Memory B cell (primary cell): ENCODE results near the gene AUNIP.

ENCODE experiments used
- ATAC-seq: fragments of 150-1000 bp; cut with Tn5 transposase; 2 replicates; pipeline ENCODE4 v1.10.0; 2021; ENCODE audit warnings: low read depth, mild to moderate bottlenecking, moderate library complexity
- DNase-seq, 2 donors: peaks; one replicate each; pipeline ENCODE4 v3.0.0; 2022; ENCODE audit warnings: low spot score in 2 of 2
- H3K27ac Mint-ChIP-seq: one replicate; pipeline ENCODE4 v1.8.0; 2022; ENCODE audit warnings: mild to moderate bottlenecking, moderate library complexity, mixed read lengths
- H3K27me3 Mint-ChIP-seq: one replicate; pipeline ENCODE4 v1.8.0; 2022; ENCODE audit warnings: mixed read lengths
- H3K36me3 Mint-ChIP-seq: one replicate; pipeline ENCODE4 v1.8.0; 2022; ENCODE audit warnings: mild to moderate bottlenecking, mixed read lengths
- H3K4me1 Mint-ChIP-seq: one replicate; pipeline ENCODE4 v1.8.0; 2022; ENCODE audit warnings: mixed read lengths
- H3K4me3 Mint-ChIP-seq: one replicate; pipeline ENCODE4 v1.8.0; 2022; ENCODE audit warnings: mild to moderate bottlenecking, moderate library complexity, mixed read lengths
- H3K9me3 Mint-ChIP-seq: one replicate; pipeline ENCODE4 v1.8.0; 2022; ENCODE audit warnings: mixed read lengths

AUNIP gene

DNA sequence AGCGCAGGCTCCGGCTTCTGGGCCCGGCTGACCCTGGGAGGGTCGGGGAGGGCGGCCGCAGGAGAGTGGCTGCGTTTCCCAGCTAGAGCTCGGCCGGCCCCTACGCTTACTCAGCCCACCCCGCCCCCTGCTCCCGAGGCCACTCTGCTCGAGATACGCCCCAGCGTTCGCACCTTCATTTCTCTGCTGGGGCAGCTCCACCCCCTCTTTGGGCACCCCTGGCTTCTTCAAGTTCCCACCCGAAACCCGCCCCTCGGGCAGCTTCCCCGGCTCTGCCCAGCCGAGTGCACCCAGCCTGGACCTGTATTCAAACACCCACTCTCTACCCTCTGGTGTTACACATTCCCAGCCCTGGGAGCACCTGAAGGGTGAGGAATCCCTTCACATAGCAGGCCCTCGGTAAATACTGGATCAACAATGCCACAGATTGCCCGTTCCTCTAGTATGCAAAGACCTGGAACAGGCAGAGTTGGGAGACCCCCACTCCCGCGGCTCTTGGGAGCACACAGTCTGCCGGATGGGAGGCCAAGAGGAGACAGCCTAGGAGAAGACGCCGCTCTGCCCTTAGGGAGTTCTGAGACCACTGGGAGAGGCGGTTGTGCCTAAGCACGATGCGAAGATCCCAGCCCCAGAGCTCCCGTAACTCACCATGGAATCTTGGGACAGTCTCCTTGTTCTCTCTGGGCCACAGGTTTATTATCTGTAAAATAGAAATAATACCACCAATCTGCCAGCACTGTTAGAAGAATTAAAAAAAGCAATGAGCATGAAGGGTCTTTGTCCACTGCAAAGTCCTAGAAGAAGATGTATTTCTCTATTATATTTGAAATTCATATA lies 16.8 kb upstream of the AUNIP start:
- H3K4me1 Mint-ChIP-seq = peaks cover 21% of the 10 kb centered on the region
- peak overlapping the region; percentile 65 for H3K27ac Mint-ChIP-seq
- ATAC-seq (peak; percentile 14), DNase-seq (no peak)
- H3K36me3 Mint-ChIP-seq = no peaks in the 10 kb centered on the region
- H3K4me3 Mint-ChIP-seq = peak overlapping the region; percentile 84
- H3K27me3 Mint-ChIP-seq = no peaks in the 10 kb centered on the region
- no peaks in the 10 kb centered on the region for H3K9me3 Mint-ChIP-seq

DNA sequence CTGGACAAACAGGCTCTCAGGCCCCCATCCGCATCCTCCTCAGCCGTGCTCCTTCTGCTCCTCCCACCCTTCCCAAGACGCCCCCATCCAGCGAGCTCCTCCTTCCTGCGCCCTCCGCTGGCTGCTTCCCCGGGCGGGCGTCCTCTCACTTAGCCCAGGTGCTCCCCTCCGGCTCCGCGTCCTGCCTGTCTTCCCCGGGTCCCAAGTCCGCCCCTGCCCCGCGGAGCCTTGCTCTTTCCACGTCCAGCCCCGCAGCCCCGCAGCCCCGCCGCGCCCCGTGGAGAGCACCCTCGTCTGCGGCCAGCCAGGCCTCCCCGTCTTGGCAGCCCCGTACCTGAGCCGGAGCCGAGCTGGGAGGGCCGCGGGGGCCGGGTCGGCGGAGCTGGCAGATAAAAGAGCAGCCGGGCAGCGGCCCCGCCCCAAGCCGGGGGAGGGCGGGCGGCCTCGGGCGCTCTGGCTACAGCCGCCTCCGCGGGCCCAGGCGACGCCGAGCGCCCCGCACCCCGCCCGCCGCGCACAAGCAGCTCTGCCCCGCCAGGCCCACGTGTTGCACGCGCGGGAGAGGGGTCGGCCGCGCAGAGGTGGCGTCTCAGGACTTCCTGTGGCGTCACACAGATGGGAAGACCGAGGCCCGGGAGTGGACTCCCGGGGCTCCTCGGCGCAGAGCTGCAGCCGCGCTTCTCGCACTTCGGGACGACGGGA lies 16.0 kb upstream of the AUNIP start, which contains the start of gene PAQR7:
Gene PAQR7 (minus strand): TSS at position 555 of the 702 bp plus-strand sequence. CDS start 11,869 bp downstream, outside the sequence.
- no peaks in the 10 kb centered on the region for H3K9me3 Mint-ChIP-seq
- ATAC-seq (peak; percentile 79), DNase-seq (peak; percentile 32 to 64)
- H3K4me3 Mint-ChIP-seq = peak within 1 kb of the TSS; percentile 88
- H3K27me3 Mint-ChIP-seq = no peaks in the 10 kb centered on the region
- H3K27ac Mint-ChIP-seq = peak within 1 kb of the TSS; percentile 73
- H3K4me1 Mint-ChIP-seq = peaks cover 24% of the 10 kb centered on the region
- H3K36me3 Mint-ChIP-seq = no peaks in the 10 kb centered on the region

DNA sequence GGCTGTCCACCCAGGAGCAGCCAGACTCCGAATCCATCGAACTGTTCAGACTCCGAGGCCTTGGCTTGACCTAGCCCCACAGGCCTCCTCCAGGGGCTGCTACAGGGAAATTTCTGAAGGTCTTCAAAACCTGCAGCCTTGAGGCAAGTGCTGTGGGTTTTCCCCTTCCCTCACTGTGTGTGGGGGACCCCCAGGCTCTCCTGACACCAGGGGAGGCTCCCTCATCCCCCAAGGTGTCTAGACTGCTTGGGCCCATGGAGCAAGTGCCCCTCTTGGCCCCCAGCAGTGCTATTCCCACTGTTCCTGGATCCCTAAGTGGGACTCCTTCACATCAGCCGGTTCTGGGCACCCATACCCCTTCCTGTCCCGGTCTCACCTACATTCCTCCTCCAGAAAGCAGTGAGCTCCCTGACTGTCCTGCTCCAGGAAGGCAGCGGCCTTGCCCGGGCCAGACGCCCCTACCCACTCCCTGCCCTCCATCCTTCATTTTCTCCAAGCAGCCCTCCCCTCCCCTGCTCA lies 15.4 kb upstream of the AUNIP start:
- Mint-ChIP-seq H3K36me3 (no peaks in the 10 kb centered on the region), H3K9me3 (no peaks in the 10 kb centered on the region), H3K27ac (peak overlapping the region; percentile 73), H3K27me3 (no peaks in the 10 kb centered on the region), H3K4me3 (peak overlapping the region; percentile 88), H3K4me1 (peaks cover 24% of the 10 kb centered on the region)
- no peak for DNase-seq
- ATAC-seq = no peak

DNA sequence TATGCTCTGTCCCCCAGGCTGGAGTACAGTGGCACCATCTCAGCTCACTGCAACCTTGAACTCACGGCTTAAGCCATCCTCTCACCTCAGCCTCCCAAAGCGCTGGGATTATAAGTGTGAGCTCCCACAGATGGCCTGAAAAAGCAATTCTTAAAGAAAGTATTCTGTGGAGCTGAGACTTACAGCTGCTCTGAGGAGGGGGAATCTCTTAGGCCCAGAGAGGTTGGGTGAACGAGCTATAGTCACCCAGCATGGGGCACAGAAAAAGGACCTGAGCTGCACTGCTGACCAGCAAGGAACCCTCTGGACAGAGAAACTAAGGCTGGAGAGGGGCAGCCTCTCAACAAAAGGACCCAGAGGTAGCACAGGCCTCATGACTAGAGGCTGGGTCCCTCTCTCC lies 15.0 kb upstream of the AUNIP start:
- Mint-ChIP-seq H3K27ac (no peak overlapping the region), H3K4me1 (peaks cover 24% of the 10 kb centered on the region), H3K9me3 (no peaks in the 10 kb centered on the region), H3K4me3 (no peak overlapping the region), H3K27me3 (no peaks in the 10 kb centered on the region), H3K36me3 (no peaks in the 10 kb centered on the region)
- ATAC-seq (no peak), DNase-seq (no peak)

DNA sequence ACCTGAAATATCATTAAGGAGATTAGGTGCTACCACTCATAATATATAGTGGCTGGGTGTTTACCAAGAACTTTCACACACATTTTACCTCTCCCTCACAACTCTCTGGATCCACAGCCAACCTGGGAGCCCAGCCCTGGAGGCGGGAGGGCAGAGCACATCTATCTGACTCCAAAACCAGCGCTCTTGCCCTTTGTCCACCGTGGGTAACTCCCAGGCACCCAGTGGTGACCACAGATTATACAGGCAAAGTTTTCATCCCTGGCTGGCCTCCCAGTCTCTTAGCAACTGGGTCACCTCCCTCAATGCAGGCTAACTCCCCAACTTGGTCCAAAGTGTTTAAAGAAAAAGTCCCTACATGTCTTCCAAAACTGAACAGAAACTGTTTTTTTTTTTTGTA lies 13.9 kb upstream of the AUNIP start:
- H3K27me3 Mint-ChIP-seq = no peaks in the 10 kb centered on the region
- no peaks in the 10 kb centered on the region for H3K9me3 Mint-ChIP-seq
- DNase-seq (no peak), ATAC-seq (no peak)
- peak overlapping the region; percentile 11 for H3K4me3 Mint-ChIP-seq
- H3K4me1 Mint-ChIP-seq = peaks cover 24% of the 10 kb centered on the region
- peak overlapping the region; percentile 36 for H3K27ac Mint-ChIP-seq
- H3K36me3 Mint-ChIP-seq = no peaks in the 10 kb centered on the region

DNA sequence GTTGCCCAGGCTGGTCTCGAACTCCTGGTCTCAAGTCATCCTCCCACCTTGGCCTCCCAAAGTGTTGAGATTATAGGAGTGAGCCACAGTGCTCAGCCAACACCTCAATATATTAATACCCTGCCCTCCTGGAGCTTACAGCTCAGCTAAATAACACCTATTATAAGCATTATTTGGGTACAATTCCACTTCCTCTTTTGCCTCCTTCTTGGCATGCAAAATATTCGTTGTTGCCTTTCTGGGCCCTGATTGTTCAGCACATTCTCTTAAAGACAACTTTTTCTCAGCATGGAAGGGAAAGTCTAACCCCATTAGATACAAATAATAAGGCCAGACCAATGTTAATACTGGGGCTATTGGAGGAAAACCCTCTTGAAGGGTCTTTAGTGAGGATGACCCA lies 13.5 kb upstream of the AUNIP start:
- ATAC-seq (peak; percentile 59), DNase-seq (no peak)
- H3K27me3 Mint-ChIP-seq = no peaks in the 10 kb centered on the region
- no peaks in the 10 kb centered on the region for H3K9me3 Mint-ChIP-seq
- H3K4me3 Mint-ChIP-seq = no peak overlapping the region
- H3K27ac Mint-ChIP-seq = peak overlapping the region; percentile 36
- H3K4me1 Mint-ChIP-seq = peaks cover 24% of the 10 kb centered on the region
- H3K36me3 Mint-ChIP-seq = no peaks in the 10 kb centered on the region

DNA sequence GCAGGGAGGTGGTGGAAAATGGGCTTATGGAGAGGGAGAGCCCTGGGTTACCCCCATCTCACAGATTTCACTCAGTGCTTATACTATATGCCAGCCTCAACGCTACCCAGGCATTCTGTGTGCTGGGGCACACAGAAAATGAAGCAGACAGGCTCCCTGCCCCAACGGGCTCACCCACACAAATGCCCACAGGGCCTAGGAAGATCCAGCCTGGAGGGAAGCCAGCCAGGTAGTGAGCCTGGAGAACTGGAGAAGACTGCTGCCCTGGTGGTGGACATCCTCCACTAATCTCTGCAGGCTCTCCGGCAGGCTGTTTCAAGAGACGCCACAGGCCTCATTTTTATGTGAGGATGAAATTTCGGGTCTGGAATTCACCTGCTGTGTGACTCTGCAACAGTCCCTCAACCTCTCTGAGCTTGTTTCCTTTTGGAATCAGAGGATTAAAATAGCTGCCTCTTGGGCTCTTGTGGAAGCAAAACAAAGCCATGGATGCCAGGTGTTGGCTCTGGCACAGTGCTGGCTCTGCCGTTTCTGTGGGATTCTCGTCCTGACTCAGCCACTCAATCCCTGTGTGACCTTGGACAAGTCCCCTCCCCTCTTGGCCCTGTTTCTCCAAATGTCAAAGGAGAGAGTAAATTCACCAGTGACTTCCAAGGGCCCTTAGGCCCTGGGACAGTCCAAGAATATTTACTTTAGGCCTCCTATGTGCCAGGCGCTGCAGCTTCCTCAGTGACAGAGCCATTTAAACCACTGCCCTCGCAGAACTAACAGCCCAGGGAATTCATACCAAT lies 12.6 kb upstream of the AUNIP start:
- no peaks in the 10 kb centered on the region for H3K27me3 Mint-ChIP-seq
- ATAC-seq = no peak
- no peak for DNase-seq
- H3K27ac Mint-ChIP-seq = no peak overlapping the region
- no peaks in the 10 kb centered on the region for H3K36me3 Mint-ChIP-seq
- H3K9me3 Mint-ChIP-seq = no peaks in the 10 kb centered on the region
- no peak overlapping the region for H3K4me3 Mint-ChIP-seq
- H3K4me1 Mint-ChIP-seq = peaks cover 24% of the 10 kb centered on the region

DNA sequence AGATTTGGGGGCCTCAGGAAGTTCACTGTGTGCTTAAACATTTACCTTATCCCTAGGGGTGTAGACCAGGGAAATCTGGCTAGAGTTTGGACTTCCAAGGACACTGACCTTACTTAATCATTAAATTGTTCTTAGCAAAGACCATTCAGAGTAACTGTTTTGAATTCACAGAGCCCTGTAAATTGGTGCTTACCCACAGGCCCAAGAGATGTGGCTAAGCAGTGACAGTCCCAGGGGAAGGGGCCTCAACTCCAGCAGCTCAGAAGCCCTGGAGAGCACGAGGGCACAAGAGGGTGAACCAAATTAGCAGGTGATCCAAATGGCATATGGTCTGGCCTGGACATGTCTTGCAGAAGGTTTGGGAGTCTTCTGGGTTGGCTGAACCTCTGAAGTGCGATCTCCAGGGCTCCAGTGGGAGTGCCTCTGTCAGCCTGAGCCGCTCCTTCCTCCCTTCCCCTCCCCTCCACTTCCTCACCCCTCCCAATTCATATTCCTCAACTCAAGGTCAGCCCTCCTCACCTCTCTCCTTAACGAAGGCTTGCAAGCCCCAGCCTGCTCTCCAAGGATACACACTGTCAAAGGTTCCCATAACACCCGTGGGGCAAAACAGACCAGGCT lies 11.9 kb upstream of the AUNIP start:
- Mint-ChIP-seq H3K27me3 (no peaks in the 10 kb centered on the region), H3K4me1 (peaks cover 24% of the 10 kb centered on the region), H3K4me3 (no peak overlapping the region), H3K27ac (no peak overlapping the region), H3K36me3 (no peaks in the 10 kb centered on the region), H3K9me3 (no peaks in the 10 kb centered on the region)
- ATAC-seq = no peak
- no peak for DNase-seq

DNA sequence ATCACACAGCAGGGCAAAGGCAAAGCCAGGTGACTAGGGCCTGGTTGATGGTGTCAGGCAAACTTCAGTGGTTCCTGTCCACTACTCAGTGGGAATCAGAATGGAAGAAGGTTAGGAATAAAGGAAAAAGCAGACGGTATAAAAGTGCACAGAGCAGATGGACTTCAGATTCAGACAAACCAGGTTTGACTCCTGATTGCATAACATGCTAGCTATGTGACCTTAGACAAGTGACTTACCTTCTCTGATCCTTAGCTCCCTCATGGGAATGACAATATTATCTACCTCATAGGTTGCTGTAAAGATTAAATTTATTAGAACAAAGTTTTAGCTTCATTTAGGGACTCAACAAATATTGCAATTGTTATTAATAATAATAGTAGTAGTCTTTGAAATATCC lies 11.4 kb upstream of the AUNIP start:
- ATAC-seq = no peak
- DNase-seq = no peak
- H3K27ac Mint-ChIP-seq = no peak overlapping the region
- H3K27me3 Mint-ChIP-seq = no peaks in the 10 kb centered on the region
- H3K9me3 Mint-ChIP-seq = no peaks in the 10 kb centered on the region
- H3K4me3 Mint-ChIP-seq = no peak overlapping the region
- H3K36me3 Mint-ChIP-seq = no peaks in the 10 kb centered on the region
- H3K4me1 Mint-ChIP-seq = peaks cover 20% of the 10 kb centered on the region

DNA sequence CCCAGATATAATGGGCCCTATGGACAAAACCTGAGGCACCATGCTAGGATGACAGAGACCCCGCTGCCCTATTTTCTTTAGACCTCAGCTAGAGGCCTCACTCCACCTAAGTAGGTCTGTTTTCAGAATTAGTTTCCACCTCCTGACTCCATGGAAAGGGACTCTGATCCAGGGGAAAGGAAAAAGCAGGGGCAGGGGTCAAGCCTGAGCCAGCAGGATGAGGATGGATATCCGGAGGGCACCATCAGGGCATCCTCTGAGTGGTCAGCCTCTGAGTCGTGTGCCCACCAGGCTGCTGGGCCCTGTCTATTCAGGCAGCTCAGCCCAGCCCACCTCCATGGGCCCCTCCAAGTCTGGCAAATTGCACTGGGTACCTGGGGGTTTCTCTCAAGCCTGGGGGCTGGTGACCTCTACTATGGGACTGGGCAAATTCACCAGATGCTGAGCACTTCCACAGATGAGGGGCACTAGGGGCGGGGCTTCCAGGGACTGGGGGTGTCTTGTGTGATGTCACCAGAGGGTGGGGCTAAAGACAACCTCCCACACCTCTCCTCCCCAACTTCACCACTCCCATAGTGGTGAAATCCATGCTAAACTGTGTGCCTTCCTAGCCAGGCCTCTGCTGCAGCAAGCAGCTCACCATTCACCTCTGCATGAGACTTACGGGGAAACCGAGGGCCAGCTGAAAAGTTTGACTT lies 10.8 kb upstream of the AUNIP start:
- no peaks in the 10 kb centered on the region for H3K9me3 Mint-ChIP-seq
- DNase-seq (no peak), ATAC-seq (no peak)
- H3K4me1 Mint-ChIP-seq = peaks cover 19% of the 10 kb centered on the region
- no peak overlapping the region for H3K4me3 Mint-ChIP-seq
- no peak overlapping the region for H3K27ac Mint-ChIP-seq
- no peaks in the 10 kb centered on the region for H3K27me3 Mint-ChIP-seq
- H3K36me3 Mint-ChIP-seq = no peaks in the 10 kb centered on the region

DNA sequence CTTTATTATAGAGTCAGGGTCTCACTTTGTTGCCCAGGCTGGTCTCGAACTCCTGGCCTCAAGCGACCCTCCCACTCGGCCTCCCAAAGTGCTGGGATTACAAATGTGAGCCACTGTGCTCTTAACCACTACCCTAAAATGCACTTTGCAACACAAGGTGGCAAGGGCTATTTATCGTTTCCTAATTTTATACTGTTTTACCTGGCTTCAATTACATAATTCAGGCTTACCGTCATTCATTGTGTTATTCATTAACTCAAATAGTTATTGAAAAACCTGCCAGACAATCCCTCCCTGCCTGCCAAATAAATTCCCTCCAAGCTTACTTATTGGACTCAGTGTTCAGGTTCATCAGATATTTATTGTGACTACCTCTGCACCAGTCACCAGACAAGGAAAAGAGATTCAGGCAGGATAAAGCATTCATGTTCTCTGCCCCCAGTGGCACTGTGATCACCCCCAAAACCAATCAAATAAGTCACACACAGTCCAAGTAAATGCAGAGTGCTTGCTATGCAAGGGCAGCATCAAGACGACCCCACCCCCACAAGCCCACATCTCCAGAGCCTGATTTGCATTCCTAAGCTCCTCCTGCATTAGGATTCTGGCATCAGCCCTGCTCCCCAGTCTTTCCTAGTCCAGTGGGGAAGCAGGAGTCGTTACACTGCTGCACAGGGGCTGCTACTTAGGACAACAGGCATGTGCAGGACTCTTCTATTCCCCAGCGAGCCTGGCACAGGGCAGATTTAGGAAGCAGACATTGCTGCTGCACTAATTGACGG lies 8.1 kb upstream of the AUNIP start:
- no peaks in the 10 kb centered on the region for H3K27me3 Mint-ChIP-seq
- DNase-seq = no peak
- no peak for ATAC-seq
- peaks cover 7% of the 10 kb centered on the region for H3K36me3 Mint-ChIP-seq
- H3K4me1 Mint-ChIP-seq = peaks cover 7% of the 10 kb centered on the region
- no peaks in the 10 kb centered on the region for H3K9me3 Mint-ChIP-seq
- H3K4me3 Mint-ChIP-seq = no peak overlapping the region
- no peak overlapping the region for H3K27ac Mint-ChIP-seq

DNA sequence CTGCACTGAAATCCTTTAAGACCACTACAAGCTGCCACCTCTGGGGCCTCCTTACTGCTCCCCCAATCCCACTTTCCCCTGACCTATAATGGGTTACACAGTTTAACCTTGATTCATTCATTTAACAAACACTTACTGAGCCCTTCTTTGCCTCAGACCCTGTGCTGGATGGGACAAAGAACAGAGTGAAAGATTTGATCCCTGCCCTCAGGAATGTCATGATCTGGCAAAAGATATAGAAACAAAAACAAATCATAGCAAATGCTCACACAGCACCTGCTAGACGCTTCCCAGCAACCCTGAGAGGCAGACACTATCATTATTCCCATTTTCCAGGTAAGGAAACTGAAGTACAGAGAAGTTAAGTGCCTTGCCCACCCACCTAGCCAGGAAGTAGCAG lies 7.0 kb upstream of the AUNIP start:
- DNase-seq = no peak
- Mint-ChIP-seq H3K27ac (peak overlapping the region; percentile 14), H3K4me3 (no peak overlapping the region), H3K9me3 (no peaks in the 10 kb centered on the region), H3K27me3 (no peaks in the 10 kb centered on the region), H3K36me3 (peaks cover 7% of the 10 kb centered on the region), H3K4me1 (peaks cover 5% of the 10 kb centered on the region)
- no peak for ATAC-seq
